HPDE6-E6E7 (cell line): Measurements from ENCODE around the gene NSMCE1.

ENCODE experiments used
- DNase-seq: peaks from one replicate; pipeline ENCODE4 v3.0.0; 2011; ENCODE audit warnings: missing footprints; ENCODE audit errors: extremely low spot score

The NSMCE1 gene

GRCh38 chr16:27229891-27230470 is 38.6 kb downstream of the NSMCE1 start:
- no peak for DNase-seq

DNA sequence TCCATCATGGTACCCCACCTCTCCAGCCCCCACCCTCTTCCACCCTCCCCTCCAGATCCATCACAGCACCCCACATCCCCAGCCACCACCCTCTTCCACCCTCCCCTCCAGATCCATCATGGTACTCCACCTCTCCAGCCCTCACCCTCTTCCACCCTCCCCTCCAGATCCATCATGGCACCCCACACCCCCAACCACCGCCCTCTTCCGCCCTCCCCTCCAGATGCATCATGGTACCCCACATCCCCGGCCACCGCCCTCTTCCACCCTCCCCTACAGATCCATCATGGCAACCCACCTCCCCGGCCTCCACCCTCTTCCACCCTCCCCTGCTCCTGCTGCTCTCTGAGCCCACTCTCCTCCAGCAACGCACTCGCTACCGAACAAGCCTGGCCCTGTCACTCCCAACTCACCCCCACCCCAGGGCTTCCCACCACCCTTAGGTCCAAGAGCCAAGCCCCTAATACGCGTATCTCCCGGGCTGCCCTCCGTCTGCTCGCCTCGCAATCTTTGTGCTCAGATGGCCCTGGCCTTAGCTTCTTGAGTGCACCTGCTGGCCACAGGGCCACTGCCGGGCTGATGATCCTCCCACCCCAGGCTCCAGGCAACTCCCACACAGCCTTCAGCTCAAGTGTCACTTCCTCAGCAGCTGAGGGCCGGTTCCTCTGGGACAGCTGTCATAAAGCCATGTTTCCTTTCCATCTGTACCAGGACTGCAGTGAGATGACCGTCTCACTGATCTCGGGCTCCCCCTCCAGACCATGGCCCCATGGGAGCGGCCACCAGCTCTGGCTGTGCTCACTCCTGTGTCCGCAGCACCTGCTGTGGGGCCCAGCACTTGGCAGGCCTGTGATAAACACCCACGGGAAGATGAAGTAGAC is 39.7 kb downstream of the NSMCE1 start:
- DNase-seq: no peak

DNA sequence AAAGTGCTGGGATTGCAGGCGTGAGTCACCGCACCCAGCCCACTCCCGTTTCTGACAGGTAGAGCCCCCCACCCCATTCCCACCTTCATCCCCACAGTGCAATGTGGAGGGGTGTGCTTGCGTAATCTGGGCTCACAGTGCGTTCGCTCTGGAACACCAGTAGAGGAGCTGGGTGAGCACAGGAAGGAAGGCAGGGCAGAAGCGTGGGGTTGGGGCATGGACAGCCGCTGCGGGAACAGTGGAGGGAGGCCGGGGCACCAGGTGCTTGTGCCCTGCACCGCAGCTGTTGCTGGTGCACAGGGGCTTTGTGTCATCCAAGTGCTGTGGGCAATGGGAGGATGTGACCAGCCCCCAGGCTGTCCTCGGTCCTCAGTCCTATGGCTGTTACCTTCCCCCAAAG is 40.5 kb downstream of the NSMCE1 start:
- DNase-seq: no peak

DNA sequence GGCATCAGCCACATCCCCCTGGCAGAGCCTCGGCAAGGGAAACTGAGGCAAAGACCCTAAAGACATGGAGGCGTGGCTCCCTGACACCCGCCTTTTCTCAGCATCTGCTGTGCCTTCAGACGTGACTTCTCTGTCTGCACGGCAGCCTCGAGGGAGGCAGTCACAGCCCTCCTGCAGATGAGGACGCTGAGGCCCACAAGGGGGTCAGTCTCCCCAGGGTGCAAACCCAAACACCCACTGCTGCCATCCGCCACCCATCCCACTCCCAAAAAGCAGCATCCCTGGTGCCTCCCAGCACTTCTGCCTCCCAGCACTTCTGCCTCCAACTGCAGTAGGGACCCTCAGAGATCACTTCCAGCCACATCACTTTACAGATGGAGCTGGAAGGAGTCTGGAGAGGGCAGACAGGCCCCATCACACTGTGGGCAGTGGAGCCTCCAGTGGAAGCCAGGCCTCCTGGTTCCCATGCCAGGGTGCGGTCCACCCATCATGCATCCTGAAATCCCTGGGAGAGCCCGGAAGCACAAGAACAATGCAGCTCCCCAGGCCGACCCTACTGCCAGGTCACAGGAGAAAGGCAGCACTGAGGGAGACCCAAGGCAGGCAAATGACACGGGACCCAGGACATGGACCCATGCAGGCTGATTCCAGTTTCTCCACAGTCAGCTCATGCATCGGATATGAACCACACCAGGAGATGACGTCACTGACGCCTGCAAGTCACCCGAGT is 41.4 kb downstream of the NSMCE1 start:
- no peak for DNase-seq

DNA sequence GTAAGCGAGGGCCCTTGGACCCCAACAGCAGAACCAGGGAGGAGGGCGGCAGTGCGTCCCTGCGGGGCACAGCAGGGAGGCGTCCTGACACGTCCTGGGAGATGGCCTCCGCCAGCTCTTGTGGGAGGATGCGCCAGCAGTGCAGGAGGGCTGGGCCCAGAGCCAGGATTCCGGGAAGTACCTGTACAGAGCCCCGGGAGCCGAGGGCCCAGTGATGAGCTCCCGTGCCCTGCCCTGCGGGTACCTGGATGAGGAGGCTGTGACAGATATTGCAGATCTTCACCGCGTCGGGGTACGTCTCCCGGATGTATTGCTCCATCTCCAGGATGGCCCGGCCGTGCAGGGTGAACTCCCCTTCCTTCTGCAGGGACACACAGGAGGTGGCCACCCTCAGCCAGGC is 42.1 kb downstream of the NSMCE1 start:
- DNase-seq: no peak

- DNase-seq: no peak
These were observed 42.8 kb downstream of the NSMCE1 start for GRCh38 chr16:27225536-27226360.

DNA sequence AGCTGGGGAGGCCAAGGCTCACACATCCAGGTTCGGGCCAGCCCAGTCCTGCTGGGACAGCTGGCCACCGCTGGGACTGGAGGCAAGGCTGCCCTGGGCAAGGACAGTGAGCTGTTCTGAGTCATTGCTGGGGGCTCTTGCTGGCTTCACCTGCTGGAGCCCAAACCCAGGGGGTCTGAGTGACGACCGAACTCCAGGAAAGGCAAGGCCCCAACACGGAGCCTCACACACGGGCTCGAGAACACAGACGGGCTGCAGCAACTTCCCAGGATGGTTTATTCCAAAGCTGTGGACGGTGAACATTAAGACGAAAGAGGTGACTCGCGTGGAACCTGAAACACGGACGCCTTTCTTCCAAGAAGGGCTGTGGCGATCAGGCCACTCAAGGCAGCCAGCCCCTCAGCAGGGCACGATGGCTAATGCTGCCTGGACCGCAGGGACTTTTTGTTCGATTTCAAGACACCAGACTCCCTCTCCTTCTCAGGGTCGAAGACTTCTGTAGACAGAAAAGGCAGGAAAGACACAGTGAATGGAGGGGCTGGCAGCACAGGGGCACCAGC is 43.8 kb downstream of the NSMCE1 start:
- DNase-seq: no peak

- no peak for DNase-seq
These were observed 44.3 kb downstream of the NSMCE1 start for GRCh38 chr16:27224271-27224737.

DNA sequence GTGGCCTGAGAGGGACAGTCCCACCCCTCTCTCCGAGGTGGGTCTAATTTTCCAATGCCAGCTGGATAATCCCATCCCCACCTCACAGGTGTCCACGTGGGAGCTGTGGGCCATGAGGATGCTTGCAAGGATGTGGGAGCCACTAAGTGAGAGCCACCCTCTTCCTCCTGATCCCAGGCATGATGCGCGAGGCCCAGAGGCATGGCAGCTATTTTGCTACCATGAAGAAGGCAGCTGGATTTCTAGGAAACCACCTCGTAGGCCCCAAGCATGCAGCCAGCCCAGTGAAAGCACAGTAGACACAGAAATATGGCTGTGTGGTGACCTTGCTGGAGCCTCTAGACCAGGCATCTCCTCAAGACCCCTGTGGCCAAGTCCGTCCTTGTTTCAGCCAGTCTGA is 44.9 kb downstream of the NSMCE1 start:
- DNase-seq: no peak

DNA sequence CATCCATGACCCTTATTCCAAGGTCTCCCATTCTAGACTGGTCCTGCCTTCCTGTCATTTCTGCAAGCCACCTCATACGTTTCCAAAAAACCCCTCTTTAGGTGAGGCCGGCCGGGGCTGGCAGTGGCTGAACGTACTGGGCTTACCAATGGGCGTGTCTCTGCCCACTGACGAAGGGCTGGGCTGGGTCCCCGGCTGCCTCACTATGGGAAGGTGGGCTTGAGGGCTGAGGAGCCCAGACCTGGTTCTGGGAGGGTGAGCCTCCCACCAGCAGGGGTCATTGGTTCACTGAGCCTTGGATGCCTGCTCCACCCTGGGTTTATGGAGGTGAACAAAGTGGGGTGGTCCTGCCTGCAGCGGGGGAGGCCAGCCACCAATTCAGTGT is 45.4 kb downstream of the NSMCE1 start:
- no peak for DNase-seq

DNA sequence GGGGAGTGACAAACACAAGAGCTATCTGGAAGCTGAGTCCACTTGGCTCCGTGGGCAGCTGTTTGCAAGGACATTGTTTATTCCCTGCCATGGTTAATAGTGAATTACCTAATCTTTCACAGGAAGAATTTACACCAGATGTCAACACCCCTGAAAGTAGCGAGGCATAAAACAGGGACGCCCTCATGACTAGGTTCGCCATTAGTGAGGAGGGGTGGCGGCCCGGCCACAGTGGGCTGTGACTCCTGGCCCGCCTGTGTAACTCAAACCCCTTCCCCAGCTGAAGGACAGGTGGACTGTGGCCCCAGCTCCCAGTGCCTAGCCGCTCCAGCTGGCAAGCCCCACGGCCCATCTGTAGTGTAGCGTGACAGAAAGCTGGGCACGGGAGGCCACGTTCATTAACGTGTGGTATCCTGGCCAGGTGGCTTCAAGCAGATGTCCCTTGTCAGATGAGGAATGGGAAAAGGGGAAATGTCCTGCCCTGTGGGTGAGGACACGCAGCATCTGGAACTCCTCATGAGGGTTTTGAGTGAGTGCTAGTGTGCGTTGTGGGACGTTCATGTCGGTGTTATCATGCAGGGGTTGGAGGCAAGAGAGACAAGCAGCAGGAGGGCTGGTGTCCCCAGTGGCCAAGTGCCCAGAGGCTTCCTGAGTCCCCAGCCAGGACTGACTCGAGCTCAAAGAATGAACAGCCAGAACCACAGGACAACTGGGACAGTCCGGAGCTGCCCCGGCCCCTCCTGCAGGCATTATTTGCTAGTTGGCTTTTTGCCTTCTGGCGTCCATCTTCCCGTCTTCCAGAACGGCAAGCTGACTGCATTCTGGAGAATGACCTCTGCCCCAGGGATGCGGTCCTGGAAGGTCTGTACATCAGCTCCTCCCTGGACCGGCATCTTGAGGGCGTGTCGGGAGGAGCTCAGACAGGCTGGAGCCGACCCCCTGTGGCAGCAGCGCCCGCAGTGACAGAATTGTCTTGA is 46.0 kb downstream of the NSMCE1 start:
- DNase-seq: no peak

DNA sequence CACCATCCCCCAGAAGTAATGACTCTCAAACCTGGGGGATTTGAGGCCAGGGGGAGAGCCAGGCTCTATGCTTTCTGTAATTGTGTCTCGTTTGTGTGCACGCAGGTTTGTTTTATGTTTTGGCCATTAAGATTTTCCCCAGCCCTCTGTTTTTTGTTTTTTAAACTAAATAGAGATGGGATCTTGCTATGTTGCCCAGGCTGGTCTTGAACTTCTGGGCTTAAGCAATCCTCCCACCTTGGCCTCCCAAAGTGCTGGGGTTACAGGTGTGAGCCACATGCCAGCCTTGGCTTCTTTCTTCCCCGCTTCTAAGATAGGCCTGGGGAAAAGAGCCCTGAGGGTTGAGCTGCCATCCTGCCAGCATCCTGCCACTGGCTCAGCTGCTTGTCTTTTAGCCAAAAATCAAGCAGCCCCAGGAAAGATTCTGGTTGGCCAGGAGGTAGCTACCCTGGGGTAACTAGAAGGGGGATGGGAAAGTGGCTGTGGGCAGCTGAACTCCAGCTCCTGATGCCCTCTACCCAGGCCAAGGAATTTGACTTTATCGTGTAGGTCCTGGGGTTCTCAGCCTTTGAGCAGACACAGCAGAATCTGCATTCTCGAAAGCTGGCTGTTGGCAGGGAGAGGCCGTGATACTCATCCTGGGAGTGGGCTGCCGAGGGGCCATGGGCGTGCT is 46.9 kb downstream of the NSMCE1 start:
- DNase-seq: no peak

DNA sequence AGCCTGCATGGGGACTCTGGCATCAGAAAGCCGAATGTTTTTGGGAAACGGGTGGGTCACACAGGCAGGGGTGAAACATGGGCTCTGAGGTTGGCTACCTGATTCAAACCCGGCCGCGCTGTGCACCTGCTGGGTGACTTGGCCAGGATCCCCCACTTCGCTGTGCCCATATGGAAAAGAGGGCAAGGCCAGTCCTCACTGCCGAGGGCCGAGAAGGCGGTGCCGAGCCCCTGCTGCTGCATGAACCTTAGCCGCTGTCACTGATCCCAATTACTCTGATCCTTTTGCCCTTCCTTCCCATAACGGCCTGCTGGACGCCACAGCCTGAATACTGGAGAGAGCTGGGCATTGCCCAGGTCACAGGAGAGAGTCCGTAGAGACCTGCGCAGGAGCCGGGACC is 47.6 kb downstream of the NSMCE1 start:
- no peak for DNase-seq

- DNase-seq: no peak
These were observed 48.0 kb downstream of the NSMCE1 start for GRCh38 chr16:27220527-27220926.

DNA sequence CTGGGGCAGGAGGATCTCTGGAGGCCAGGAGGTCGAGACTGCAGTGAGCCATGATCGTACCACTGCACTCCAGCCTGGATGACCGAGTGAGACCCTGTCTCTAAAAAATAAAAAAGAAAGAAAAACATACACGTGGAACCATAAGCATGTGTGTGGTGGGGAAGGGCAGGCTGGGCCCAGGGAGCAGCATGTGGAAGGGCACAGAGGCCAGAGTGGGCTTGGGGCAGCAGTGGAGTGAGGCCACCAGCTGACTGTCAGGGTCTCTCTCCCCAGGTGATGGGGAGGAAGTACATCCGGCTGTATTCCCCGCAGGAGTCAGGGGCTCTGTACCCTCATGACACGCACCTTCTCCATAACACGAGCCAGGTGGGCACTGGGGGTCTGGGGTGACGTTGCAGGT is 48.5 kb downstream of the NSMCE1 start:
- DNase-seq: no peak

GRCh38 chr16:27219161-27219560 is 49.4 kb downstream of the NSMCE1 start:
- DNase-seq: no peak

- no peak for DNase-seq
These were observed 49.8 kb downstream of the NSMCE1 start for GRCh38 chr16:27218756-27219155.

- no peak for DNase-seq
These were observed 51.3 kb downstream of the NSMCE1 start for GRCh38 chr16:27217256-27217655.

DNA sequence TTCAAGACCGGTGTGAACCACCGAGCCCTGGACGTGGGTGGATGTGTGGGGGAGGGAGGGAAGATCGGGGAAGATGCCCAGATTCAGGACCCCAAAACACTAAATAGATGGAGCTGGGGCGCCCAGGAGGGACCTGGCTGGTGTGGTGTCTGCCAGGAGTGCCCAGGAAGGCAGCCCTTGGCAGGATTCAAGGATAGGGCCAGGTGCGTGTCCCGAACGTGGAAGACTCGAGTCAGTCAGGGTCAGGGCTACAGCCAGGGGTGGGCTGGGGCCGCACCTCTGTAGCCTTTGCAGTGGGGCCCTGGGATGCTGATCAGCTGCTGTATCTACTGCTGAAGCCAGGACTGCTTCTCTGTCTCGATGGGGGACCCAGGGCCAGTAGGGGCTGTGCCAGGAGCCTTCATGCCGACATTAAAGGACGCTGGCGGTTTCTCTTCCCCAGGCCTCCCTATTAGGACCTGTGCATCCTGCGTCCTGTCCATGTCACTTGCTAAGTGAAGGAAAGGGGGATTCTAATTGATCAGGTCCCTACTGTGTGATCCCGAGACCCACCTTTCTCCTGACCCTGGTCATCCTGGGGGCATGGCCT is 52.2 kb downstream of the NSMCE1 start:
- no peak for DNase-seq
